H7 (cell line): ENCODE measurements around the gene TPP1. TPM values are rescaled to one million over a fixed set of nuclear protein-coding genes. Genes with fewer than 3 reads are reported as not detected.

Experiments used
- DNase-seq: peaks from one replicate; pipeline ENCODE4 v3.0.0; 2012
- H3K27me3 ChIP-seq: 2 replicates; pipeline ENCODE4 v1.6.0; 2011; ENCODE audit warnings: mild to moderate bottlenecking, low read length; ENCODE audit not compliant: control insufficient read depth, insufficient read depth
- H3K36me3 ChIP-seq: replicated peaks from 2 replicates; pipeline ENCODE4 v1.5.1; 2011; ENCODE audit warnings: low read length; ENCODE audit not compliant: control insufficient read depth, insufficient read depth
- H3K4me3 ChIP-seq: 2 replicates; pipeline ENCODE4 v1.5.1; 2011; ENCODE audit warnings: low read depth, mild to moderate bottlenecking, control low read depth, low read length, moderate library complexity; ENCODE audit not compliant: insufficient read depth
- total RNA-seq: library from RNA; depleted of rRNA; stranded (reverse); fragments of >200 nt; shearing (Covaris generic); gene quantifications from 2 replicates; pipeline ENCODE4 v1.2.3, GENCODE V29; 2014; rRNA removed

Gene TPP1
- total RNA-seq, 1 experiment from 2014 or later: 17.1 TPM

DNA sequence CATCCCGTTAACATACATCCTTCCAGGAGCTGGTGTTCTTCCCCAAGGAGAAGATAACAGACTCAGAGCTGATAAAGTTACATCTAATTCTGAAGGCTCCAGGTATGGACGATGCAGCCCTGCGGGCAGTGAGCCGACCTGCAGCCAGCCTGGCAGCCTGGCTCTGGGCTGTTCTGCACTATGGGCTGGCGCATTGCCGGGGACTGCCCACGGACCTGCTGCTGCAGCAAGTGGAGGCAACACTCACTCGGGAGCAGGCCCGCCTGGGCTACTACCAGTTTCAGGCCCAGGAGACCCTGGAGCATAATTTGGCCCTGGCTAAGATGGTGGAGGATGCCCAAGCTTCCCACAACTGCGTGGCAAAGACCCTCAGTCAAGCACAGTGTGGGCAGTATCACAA, 55.6 kb downstream of the TPP1 start:
- H3K27me3 ChIP-seq: no peaks in the 10 kb centered on the region
- no peaks in the 10 kb centered on the region for H3K36me3 ChIP-seq
- no peak for DNase-seq
- H3K4me3 ChIP-seq: no peak overlapping the region

DNA sequence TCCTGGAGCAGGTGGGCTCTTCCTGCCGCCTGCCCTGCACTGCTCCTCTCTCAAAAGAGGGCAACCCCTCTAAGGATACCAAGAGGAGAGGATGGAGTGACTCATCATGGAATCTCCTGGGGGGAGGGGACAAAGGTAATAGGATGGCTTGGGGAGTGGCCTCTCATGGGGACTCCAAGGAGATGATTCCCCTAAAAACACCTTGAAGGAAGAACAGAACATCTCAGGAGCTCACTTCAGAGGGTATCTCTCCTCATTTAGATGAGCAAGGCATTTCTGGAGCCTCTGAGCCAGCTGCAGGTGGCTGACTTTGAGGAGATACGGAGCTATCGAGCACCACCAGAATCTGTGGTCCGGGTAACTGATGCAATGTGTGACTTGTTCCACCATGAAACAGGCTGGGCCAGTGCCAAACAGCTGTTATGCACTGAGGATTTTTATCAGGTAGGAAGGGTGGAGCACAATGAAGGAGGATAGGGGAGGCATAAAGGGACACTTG, 56.1 kb downstream of the TPP1 start:
- DNase-seq: no peak
- Histone ChIP-seq H3K36me3 (no peaks in the 10 kb centered on the region), H3K27me3 (no peaks in the 10 kb centered on the region), H3K4me3 (no peak overlapping the region)

Other genes with a start within 250 kb of the TPP1 start
- 6.2 and 13.3 TPM in 2 replicates for gene SMPD1, start 228.9 kb downstream of the TPP1 start, total RNA-seq
- gene APBB1, start 200.3 kb downstream of the TPP1 start, total RNA-seq: 42.5 and 57.2 TPM in 2 replicates
- 3.2 TPM in 1 of 2 replicates, not detected in the other for gene HPX, start 178.4 kb downstream of the TPP1 start, total RNA-seq
- gene TRIM3, start 145.5 kb downstream of the TPP1 start, total RNA-seq: 18.3 and 24.9 TPM in 2 replicates
- gene ARFIP2, start 138.1 kb downstream of the TPP1 start, total RNA-seq: 56.0 and 57.1 TPM in 2 replicates
- 23.1 and 24.9 TPM in 2 replicates for gene TIMM10B, start 137.9 kb downstream of the TPP1 start, total RNA-seq
- 5.9 and 11.2 TPM in 2 replicates for gene DNHD1, start 122.1 kb downstream of the TPP1 start, total RNA-seq
- gene RRP8, start 15.8 kb downstream of the TPP1 start, total RNA-seq: 18.0 and 20.1 TPM in 2 replicates
- 114 and 130 TPM in 2 replicates for gene ILK, start 15.6 kb downstream of the TPP1 start, total RNA-seq
- 121 and 198 TPM in 2 replicates for gene TAF10, start 7.2 kb downstream of the TPP1 start, total RNA-seq
- 15.7 and 16.8 TPM in 2 replicates for gene DCHS1, start 36.4 kb upstream of the TPP1 start, total RNA-seq
- 72.9 and 110 TPM in 2 replicates for gene MRPL17, start 63.9 kb upstream of the TPP1 start, total RNA-seq
- 0.07 TPM in 2 replicates for gene OR2AG2, start 152.6 kb upstream of the TPP1 start, total RNA-seq
- not detected in 2 replicates for gene OR2AG1, start 163.6 kb upstream of the TPP1 start, total RNA-seq
- gene OR6A2, start 180.3 kb upstream of the TPP1 start, total RNA-seq: 0.04 and 0.07 TPM in 2 replicates
- not detected in 2 replicates for gene OR10A5, start 226.3 kb upstream of the TPP1 start, total RNA-seq
- gene OR10A2, start 243.6 kb upstream of the TPP1 start, total RNA-seq: not detected in 2 replicates